Suprapubic skin (tissue), 4 donors: ENCODE data around the gene WWOX. TPM values are rescaled to one million over a fixed set of nuclear protein-coding genes. Genes with fewer than 3 reads are reported as not detected.

Source experiments
- DNase-seq, 2 donors: peaks; one replicate each; pipeline ENCODE4 v3.0.0-alpha.2; 2019; ENCODE audit warnings: low spot score in 2 of 2
- H3K27ac ChIP-seq: fragments of 200-600 bp; sonication (generic); one replicate; pipeline ENCODE4 v1.5.1; 2019
- H3K27me3 ChIP-seq: fragments of 200-600 bp; sonication (generic); one replicate; pipeline ENCODE4 v1.5.1; 2019
- H3K36me3 ChIP-seq: fragments of 200-600 bp; sonication (generic); one replicate; pipeline ENCODE4 v1.5.1; 2019
- H3K4me1 ChIP-seq: fragments of 200-600 bp; sonication (generic); one replicate; pipeline ENCODE4 v1.5.1; 2019
- H3K4me3 ChIP-seq: fragments of 200-600 bp; sonication (generic); one replicate; pipeline ENCODE4 v1.5.1; 2019; ENCODE audit warnings: mild to moderate bottlenecking
- H3K9me3 ChIP-seq: fragments of 200-600 bp; sonication (generic); one replicate; pipeline ENCODE4 v1.5.1; 2019
- CTCF ChIP-seq, 2 donors: fragments of 200-600 bp in 1 of 2; fragments of 450-650 bp in 1 of 2; sonication (generic) in 1 of 2; IDR thresholded peaks; one replicate each; pipeline ENCODE4 v1.5.1; 2016 to 2019; ENCODE audit warnings: antibody characterized with exemption in 2 of 2, mild to moderate bottlenecking in 1 of 2, moderate library complexity in 1 of 2
- EP300 ChIP-seq: sonication (generic); formaldehyde crosslinking; IDR thresholded peaks from one replicate; pipeline ENCODE4 v1.6.1; 2017; ENCODE audit warnings: antibody characterized with exemption
- POLR2A ChIP-seq, 2 donors: fragments of 450-650 bp; IDR thresholded peaks; one replicate each; pipeline ENCODE4 v1.6.1; 2017; ENCODE audit warnings: antibody characterized with exemption in 2 of 2, mild to moderate bottlenecking in 2 of 2, moderate library complexity in 2 of 2
- POLR2AphosphoS5 ChIP-seq, 3 donors: sonication (generic); formaldehyde crosslinking; IDR thresholded peaks; one replicate each; pipeline ENCODE4 v1.6.1; 2017; ENCODE audit warnings: antibody characterized with exemption in 3 of 3
- WGBS: methylation state at CpG from one replicate; pipeline ENCODE4 v1.1.5; 2018; 5-methylcytosine and 5-hydroxymethylcytosine counted together
- total RNA-seq, 4 donors: library from RNA; depleted of rRNA; stranded (reverse); fragments of >200 nt; gene quantifications; one replicate each; pipeline ENCODE4 v1.1.0, GENCODE V29; 2016

Gene WWOX
- total RNA-seq, 4 donors from 2014 or later: 29.6 to 104 (median 47.3) TPM

GRCh38 chr16:78501744-78502143, 402.3 kb downstream of the WWOX start:
- Histone ChIP-seq H3K27me3 (no peaks in the 10 kb centered on the region), H3K4me1 (peaks cover 33% of the 10 kb centered on the region), H3K27ac (no peak overlapping the region), H3K9me3 (no peaks in the 10 kb centered on the region), H3K36me3 (no peaks in the 10 kb centered on the region), H3K4me3 (no peak overlapping the region)
- no peak for TF ChIP-seq POLR2AphosphoS5 (IDR thresholded peaks at IDR 0.05)
- no peak for TF ChIP-seq EP300
- TF ChIP-seq CTCF (IDR thresholded peaks at IDR 0.05): no peak
- no peak for TF ChIP-seq POLR2A (IDR thresholded peaks at IDR 0.05)
- 98% methylated on average over 8 of the region's 8 CpGs for WGBS
- DNase-seq: no peak

GRCh38 chr16:78502812-78503350, 403.4 kb downstream of the WWOX start:
- Histone ChIP-seq H3K27me3 (no peaks in the 10 kb centered on the region), H3K4me3 (no peak overlapping the region), H3K9me3 (no peaks in the 10 kb centered on the region), H3K27ac (no peak overlapping the region), H3K36me3 (no peaks in the 10 kb centered on the region), H3K4me1 (peaks cover 33% of the 10 kb centered on the region)
- no peak for DNase-seq
- 84% methylated on average over 10 of the region's 10 CpGs for WGBS
- TF ChIP-seq POLR2AphosphoS5 (IDR thresholded peaks at IDR 0.05) (no peak), EP300 (no peak)

GRCh38 chr16:78503602-78504001, 404.1 kb downstream of the WWOX start:
- TF ChIP-seq EP300: no peak
- peak; percentile 63 to 87 for TF ChIP-seq CTCF (IDR thresholded peaks at IDR 0.05)
- Histone ChIP-seq H3K36me3 (no peaks in the 10 kb centered on the region), H3K27ac (no peak overlapping the region), H3K4me1 (peaks cover 33% of the 10 kb centered on the region), H3K27me3 (no peaks in the 10 kb centered on the region), H3K4me3 (no peak overlapping the region), H3K9me3 (no peaks in the 10 kb centered on the region)
- WGBS: 24% methylated on average over 3 of the region's 3 CpGs
- DNase-seq: no peak

- peak; percentile 78 to 84 for DNase-seq
- peak in 1 of 3 donors; percentile 44 for TF ChIP-seq POLR2AphosphoS5 (IDR thresholded peaks at IDR 0.05)
- no peak for TF ChIP-seq EP300
- WGBS: 28% methylated on average over 12 of the region's 12 CpGs
- Histone ChIP-seq H3K27me3 (no peaks in the 10 kb centered on the region), H3K9me3 (no peaks in the 10 kb centered on the region), H3K4me1 (peaks cover 29% of the 10 kb centered on the region), H3K4me3 (no peak overlapping the region), H3K27ac (no peak overlapping the region), H3K36me3 (no peaks in the 10 kb centered on the region)
Observed at GRCh38 chr16:78504401-78504851, 405.0 kb downstream of the WWOX start.

- H3K27me3 ChIP-seq: no peaks in the 10 kb centered on the region
- peak overlapping the region; percentile 20 for H3K4me3 ChIP-seq
- no peaks in the 10 kb centered on the region for H3K36me3 ChIP-seq
- no peaks in the 10 kb centered on the region for H3K9me3 ChIP-seq
- no peak for DNase-seq
- H3K27ac ChIP-seq: peak overlapping the region; percentile 76
- TF ChIP-seq EP300 (no peak), CTCF (IDR thresholded peaks at IDR 0.05) (no peak), POLR2AphosphoS5 (IDR thresholded peaks at IDR 0.05) (no peak), POLR2A (IDR thresholded peaks at IDR 0.05) (no peak)
- H3K4me1 ChIP-seq: peaks cover 27% of the 10 kb centered on the region
- WGBS: 41% methylated on average over 6 of the region's 6 CpGs
Observed at GRCh38 chr16:78505036-78505435, 405.6 kb downstream of the WWOX start.

- peak overlapping the region; percentile 20 for H3K4me3 ChIP-seq
Observed at GRCh38 chr16:78505544-78506366, 406.3 kb downstream of the WWOX start.

More at GRCh38 chr16:78505544-78506366, 406.3 kb downstream of the WWOX start:
- no peaks in the 10 kb centered on the region for H3K9me3 ChIP-seq
- no peaks in the 10 kb centered on the region for H3K36me3 ChIP-seq
- H3K27me3 ChIP-seq: no peaks in the 10 kb centered on the region
- 57% methylated on average over 22 of the region's 23 CpGs for WGBS
- H3K27ac ChIP-seq: peak overlapping the region; percentile 76
- DNase-seq: peak; percentile 84 to 86
- TF ChIP-seq POLR2A (IDR thresholded peaks at IDR 0.05): no peak
- TF ChIP-seq CTCF (IDR thresholded peaks at IDR 0.05): peak; percentile 15 to 17
- TF ChIP-seq POLR2AphosphoS5 (IDR thresholded peaks at IDR 0.05): no peak
- TF ChIP-seq EP300: no peak
- H3K4me1 ChIP-seq: peaks cover 27% of the 10 kb centered on the region
